Skeletal muscle tissue (tissue), 4 donors: ENCODE measurements around the gene MALRD1. TPM values are rescaled to one million over a fixed set of nuclear protein-coding genes. Genes with fewer than 3 reads are reported as not detected.

Experiments used
- H3K27ac ChIP-seq: one replicate; pipeline ENCODE4 v1.7.0; 2013; ENCODE audit warnings: mild to moderate bottlenecking, low read depth, low read length, inconsistent platforms
- H3K27me3 ChIP-seq, 3 donors: one replicate each; pipeline ENCODE4 v1.7.0; 2013; ENCODE audit warnings: low read length in 3 of 3; ENCODE audit not compliant: control insufficient read depth in 3 of 3, insufficient read depth in 3 of 3
- H3K36me3 ChIP-seq, 3 donors: one replicate each; pipeline ENCODE4 v1.7.0; 2013; ENCODE audit warnings: low read length in 3 of 3; ENCODE audit not compliant: control insufficient read depth in 3 of 3, insufficient read depth in 3 of 3
- H3K4me1 ChIP-seq, 3 donors: one replicate each; pipeline ENCODE4 v1.7.0; 2013; ENCODE audit warnings: low read length in 3 of 3, mild to moderate bottlenecking in 3 of 3; ENCODE audit not compliant: control insufficient read depth in 3 of 3, insufficient read depth in 3 of 3
- H3K4me3 ChIP-seq, 3 donors: one replicate each; pipeline ENCODE4 v1.7.0; 2013; ENCODE audit warnings: low read length in 3 of 3
- H3K9ac ChIP-seq, 3 donors: one replicate each; pipeline ENCODE4 v1.7.0; 2013; ENCODE audit warnings: low read length in 3 of 3, mild to moderate bottlenecking in 3 of 3, moderate library complexity in 2 of 3, low read depth in 1 of 3
- H3K9me3 ChIP-seq, 3 donors: one replicate each; pipeline ENCODE4 v1.7.0; 2013; ENCODE audit warnings: low read length in 3 of 3; ENCODE audit not compliant: control insufficient read depth in 3 of 3
- total RNA-seq: library from RNA; depleted of rRNA; stranded (reverse); fragments of >200 nt; gene quantifications from one replicate; pipeline ENCODE4 v1.2.3, GENCODE V29; 2014
- donor health status: Osteomylitis.

The MALRD1 gene
- total RNA-seq, 1 donor from 2014 or later, result 2.1 TPM

GRCh38 chr10:19316204-19316870 lies 267.7 kb downstream of the MALRD1 start:
- Histone ChIP-seq H3K27ac (no peak overlapping the region), H3K9me3 (no peaks in the 10 kb centered on the region), H3K4me3 (no peak overlapping the region), H3K4me1 (no peaks in the 10 kb centered on the region), H3K36me3 (no peaks in the 10 kb centered on the region), H3K27me3 (no peaks in the 10 kb centered on the region), H3K9ac (no peak overlapping the region)

GRCh38 chr10:19317952-19318351 lies 269.4 kb downstream of the MALRD1 start:
- Histone ChIP-seq H3K27ac (no peak overlapping the region), H3K4me1 (no peaks in the 10 kb centered on the region), H3K4me3 (no peak overlapping the region), H3K27me3 (no peaks in the 10 kb centered on the region), H3K9ac (no peak overlapping the region), H3K36me3 (no peaks in the 10 kb centered on the region), H3K9me3 (no peaks in the 10 kb centered on the region)

GRCh38 chr10:19325581-19325980 lies 277.0 kb downstream of the MALRD1 start:
- H3K4me3 ChIP-seq, result no peak overlapping the region
- H3K9ac ChIP-seq, result no peak overlapping the region
- H3K4me1 ChIP-seq, result no peaks in the 10 kb centered on the region
- H3K9me3 ChIP-seq, result no peaks in the 10 kb centered on the region
- H3K27ac ChIP-seq, result no peak overlapping the region
- no peaks in the 10 kb centered on the region for H3K27me3 ChIP-seq
- no peaks in the 10 kb centered on the region for H3K36me3 ChIP-seq

DNA sequence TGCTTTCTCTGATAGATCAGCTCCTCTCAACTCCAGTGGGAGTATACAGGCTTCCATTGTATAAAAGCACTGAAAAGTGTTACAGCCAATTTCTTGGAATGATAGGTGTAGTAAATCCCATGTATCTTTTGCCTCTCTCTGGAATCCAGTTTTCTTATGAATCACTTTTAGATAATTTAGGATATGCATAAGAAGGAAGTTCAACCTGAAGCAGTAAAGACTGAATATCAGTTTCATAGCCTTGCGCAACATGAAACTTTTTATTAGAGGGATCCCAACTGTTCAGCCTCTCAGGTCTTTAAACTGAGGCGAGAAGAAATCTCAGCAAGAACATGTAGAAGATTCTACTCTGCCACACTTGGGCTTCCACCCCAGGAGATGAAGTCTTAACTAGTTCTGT lies 280.0 kb downstream of the MALRD1 start:
- H3K9ac ChIP-seq, result no peak overlapping the region
- H3K4me1 ChIP-seq, result no peaks in the 10 kb centered on the region
- H3K27ac ChIP-seq, result no peak overlapping the region
- H3K9me3 ChIP-seq, result no peaks in the 10 kb centered on the region
- no peak overlapping the region for H3K4me3 ChIP-seq
- no peaks in the 10 kb centered on the region for H3K36me3 ChIP-seq
- H3K27me3 ChIP-seq, result no peaks in the 10 kb centered on the region

DNA sequence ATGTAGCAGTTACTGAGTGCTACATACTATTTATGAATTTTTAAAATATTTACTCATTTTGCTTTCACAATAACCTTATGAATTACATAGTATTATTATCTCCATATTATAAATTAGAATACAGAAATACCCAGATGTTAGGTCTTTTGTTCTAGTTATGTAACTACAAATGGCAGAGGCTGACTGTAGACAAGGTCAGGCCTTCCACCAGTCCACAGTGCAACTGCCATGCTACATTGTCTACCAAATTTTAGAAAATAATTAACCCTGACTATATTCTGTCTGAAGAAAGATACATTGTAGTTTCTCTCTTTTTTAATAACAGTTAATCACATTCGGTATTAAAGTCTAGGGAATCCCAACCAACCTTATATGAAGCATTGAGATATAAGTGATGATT lies 280.9 kb downstream of the MALRD1 start:
- Histone ChIP-seq H3K27ac (no peak overlapping the region), H3K4me1 (no peaks in the 10 kb centered on the region), H3K9ac (no peak overlapping the region), H3K27me3 (no peaks in the 10 kb centered on the region), H3K4me3 (no peak overlapping the region), H3K9me3 (no peaks in the 10 kb centered on the region), H3K36me3 (no peaks in the 10 kb centered on the region)

- no peaks in the 10 kb centered on the region for H3K36me3 ChIP-seq
- no peak overlapping the region for H3K9ac ChIP-seq
- H3K9me3 ChIP-seq, result no peaks in the 10 kb centered on the region
- H3K27me3 ChIP-seq, result no peaks in the 10 kb centered on the region
- H3K27ac ChIP-seq, result no peak overlapping the region
- H3K4me3 ChIP-seq, result no peak overlapping the region
- H3K4me1 ChIP-seq, result no peaks in the 10 kb centered on the region
Measured at GRCh38 chr10:19332304-19332703, 283.7 kb downstream of the MALRD1 start.

- H3K36me3 ChIP-seq, result no peaks in the 10 kb centered on the region
- no peaks in the 10 kb centered on the region for H3K4me1 ChIP-seq
- no peak overlapping the region for H3K4me3 ChIP-seq
- no peak overlapping the region for H3K9ac ChIP-seq
- H3K9me3 ChIP-seq, result no peaks in the 10 kb centered on the region
- H3K27me3 ChIP-seq, result no peaks in the 10 kb centered on the region
- H3K27ac ChIP-seq, result no peak overlapping the region
Measured at GRCh38 chr10:19333631-19334030, 285.0 kb downstream of the MALRD1 start.

DNA sequence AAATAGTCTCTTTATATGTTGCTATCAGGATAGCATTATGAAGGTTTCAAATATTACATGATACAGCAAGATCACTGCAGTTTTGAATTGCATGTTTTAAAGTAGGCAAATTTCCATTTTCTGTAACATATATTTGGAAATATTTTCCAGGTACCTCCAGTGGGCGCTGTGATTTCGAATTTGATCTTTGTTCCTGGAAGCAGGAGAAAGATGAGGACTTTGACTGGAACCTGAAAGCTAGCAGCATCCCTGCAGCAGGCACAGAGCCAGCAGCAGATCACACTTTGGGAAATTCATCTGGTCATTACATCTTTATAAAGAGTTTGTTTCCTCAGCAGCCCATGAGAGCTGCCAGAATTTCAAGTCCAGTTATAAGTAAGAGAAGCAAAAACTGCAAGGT lies 299.0 kb downstream of the MALRD1 start:
- Histone ChIP-seq H3K4me1 (no peaks in the 10 kb centered on the region), H3K9me3 (no peaks in the 10 kb centered on the region), H3K36me3 (no peaks in the 10 kb centered on the region), H3K27me3 (no peaks in the 10 kb centered on the region), H3K9ac (no peak overlapping the region), H3K4me3 (no peak overlapping the region), H3K27ac (no peak overlapping the region)

GRCh38 chr10:19367176-19367575 lies 318.6 kb downstream of the MALRD1 start:
- no peaks in the 10 kb centered on the region for H3K36me3 ChIP-seq
- H3K27ac ChIP-seq, result no peak overlapping the region
- H3K4me1 ChIP-seq, result no peaks in the 10 kb centered on the region
- no peak overlapping the region for H3K4me3 ChIP-seq
- H3K27me3 ChIP-seq, result no peaks in the 10 kb centered on the region
- H3K9me3 ChIP-seq, result no peaks in the 10 kb centered on the region
- H3K9ac ChIP-seq, result no peak overlapping the region

GRCh38 chr10:19373988-19374387 lies 325.4 kb downstream of the MALRD1 start:
- H3K27me3 ChIP-seq, result no peaks in the 10 kb centered on the region
- H3K4me3 ChIP-seq, result no peak overlapping the region
- no peaks in the 10 kb centered on the region for H3K9me3 ChIP-seq
- no peak overlapping the region for H3K27ac ChIP-seq
- H3K9ac ChIP-seq, result no peak overlapping the region
- H3K4me1 ChIP-seq, result no peaks in the 10 kb centered on the region
- no peaks in the 10 kb centered on the region for H3K36me3 ChIP-seq
